Smooth muscle cell of the brain vasculature (primary cell): Measurements from ENCODE around the gene ANKRD9.

Experiments
- DNase-seq: peaks from one replicate; pipeline ENCODE4 v3.0.0-alpha.2; 2012; ENCODE audit warnings: low read depth, low spot score

Gene ANKRD9

DNA sequence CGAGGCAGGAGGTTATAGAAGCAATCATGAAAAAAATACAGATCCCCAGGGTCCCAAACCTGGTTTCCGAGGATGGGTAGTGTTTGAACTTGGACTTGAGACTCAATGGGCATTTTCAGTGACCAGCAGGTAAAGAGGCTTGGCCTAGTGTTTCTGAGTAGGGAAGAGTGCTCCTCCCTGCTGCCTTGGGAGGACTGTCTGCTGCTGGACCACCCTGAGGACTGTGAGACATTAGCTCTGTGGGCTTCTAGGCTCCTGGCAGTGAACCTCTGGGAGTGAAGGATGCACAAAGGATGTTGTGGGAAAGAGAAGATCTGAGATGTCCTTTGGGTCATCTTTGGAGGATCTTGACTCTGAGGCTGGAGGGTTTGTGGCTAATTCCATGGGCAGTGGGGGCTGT lies 30.5 kb downstream of the ANKRD9 start:
- no peak for DNase-seq

DNA sequence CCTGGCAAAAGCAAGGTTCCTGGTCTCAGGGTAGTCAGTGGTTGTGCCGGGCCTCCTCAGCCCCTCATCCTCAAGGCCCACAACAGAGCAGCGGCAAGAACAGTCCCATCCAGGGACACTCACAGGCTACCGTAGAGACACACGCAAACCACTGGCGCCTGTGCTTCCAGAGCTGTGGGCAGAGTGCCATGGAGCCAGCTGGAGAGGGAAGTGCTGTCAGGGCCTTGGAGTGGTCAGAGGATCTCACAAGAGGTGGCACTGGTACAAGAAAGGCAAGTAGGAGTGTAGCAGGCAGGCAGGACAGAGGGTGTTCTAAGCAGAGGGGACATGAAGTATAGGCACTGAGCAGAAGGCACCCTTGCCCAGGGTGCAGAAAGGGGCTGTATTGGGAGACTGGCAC lies 34.6 kb downstream of the ANKRD9 start:
- DNase-seq, result no peak

DNA sequence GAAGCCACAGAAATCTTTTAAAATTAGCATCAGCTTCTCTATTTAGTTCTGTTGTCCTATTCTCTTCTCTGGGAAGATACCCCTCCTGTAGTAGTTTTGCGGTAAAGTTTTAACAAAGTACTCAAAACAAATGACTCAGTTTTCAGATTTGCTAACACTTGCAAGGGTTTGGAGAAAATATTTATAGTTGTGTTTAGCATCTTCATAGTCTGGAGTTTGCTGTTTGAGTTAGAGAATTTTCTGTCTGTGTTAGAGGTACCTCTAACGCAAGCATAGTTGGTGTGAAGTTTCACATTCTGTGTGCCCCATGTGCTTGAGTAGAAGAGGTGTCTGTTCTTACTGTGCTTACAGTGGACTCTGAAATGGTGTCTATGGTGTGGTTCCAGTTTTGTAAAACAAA lies 36.0 kb downstream of the ANKRD9 start:
- no peak for DNase-seq

DNA sequence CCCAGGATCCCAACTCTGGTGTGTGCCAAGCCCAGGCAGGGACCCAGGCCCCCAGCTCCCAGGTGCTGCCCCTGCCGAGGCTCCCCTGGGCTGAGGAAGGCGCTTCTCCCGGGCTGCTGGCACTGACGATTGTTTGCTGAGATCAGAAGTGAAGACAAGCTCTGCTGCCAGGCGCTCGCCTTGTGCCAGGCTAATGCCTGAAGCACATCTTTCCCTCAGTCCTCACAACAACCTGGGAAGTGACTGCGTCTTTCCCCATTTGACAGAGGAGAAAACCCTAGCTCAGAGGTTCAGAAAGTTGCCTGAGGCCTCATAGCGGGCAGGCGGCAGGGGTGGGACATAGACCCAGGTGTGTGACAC lies 36.8 kb downstream of the ANKRD9 start:
- DNase-seq, result no peak

DNA sequence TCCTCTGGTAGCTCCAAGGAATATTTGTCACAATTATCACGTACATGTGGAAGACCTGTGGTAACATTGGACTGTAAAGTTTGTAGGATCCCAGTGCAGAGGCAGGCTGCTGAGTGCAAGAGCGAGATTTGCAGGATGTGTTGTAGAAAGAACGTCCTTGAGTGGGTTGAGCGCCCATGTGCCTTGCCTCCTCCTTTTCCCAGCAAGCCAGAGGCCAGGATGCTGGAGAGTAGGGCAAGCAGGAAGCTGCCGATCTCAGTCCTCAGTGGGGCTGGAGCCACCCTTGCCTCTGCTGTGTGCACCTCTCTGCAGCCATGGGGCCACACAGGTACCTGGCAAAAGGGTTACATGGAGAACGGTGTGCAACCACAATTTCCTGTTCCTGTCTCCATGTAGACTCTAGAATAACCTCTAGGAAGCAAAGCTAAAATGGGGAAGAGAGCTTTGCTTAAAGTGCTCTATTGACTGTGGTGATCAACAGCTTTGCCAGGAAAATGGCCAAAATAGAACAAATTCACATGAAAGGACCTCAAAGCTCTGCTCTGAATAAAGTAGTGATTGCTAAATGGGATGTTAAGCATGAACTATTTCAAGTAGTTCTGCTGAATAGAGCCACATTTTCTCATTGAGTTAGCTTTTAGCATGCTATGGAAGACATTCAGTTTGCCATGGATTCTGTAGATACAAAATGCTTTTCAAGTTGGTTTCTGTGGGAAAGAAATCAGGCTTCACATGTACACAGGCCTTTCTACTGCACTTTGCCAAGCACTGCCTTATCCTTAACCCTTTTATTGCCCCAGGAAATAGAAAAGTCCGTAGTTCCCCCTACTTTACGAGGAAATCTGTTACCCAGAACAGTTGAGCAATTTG lies 37.4 kb downstream of the ANKRD9 start:
- DNase-seq, result no peak

DNA sequence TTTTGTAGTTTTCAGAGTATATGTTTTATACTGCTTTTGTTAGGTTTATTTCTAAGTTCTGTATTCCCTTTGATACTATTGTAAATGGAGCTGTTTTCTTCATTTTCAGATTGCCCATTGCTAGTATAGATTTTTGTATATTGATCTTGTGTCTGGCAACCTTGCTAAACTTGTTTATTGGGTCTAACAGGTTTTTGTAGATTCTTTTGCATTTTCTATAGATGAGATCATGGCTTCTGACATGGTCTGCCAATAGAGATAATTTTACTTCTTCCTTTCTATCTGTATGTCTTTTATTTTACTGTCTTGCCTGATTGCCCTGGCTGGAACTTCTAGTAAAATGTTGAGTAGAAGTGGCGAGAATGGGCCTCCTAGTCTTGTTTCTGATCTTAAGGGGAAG lies 40.3 kb downstream of the ANKRD9 start:
- DNase-seq, result no peak

DNA sequence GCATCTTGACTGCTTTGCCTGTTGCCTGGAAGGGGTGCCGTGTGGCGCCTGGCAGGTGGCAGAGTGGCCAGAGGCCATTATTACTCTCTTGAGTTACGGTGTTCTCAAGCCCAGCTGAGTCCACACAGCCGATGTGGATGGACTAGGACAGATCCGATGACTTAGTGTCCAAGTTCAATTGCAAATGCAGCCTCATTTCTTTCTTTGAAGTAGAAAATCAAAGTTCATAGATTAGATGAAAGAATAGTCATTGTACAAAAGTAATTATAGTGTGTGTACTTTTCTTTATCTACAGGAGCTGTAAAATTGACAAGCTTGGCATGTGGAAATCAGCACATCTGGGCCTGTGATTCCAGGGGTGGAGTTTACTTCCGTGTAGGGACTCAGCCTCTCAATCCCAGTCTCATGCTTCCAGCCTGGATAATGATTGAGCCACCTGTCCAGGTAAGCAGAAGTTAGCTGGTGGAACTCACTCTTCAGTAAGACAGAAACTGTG lies 44.7 kb downstream of the ANKRD9 start:
- no peak for DNase-seq

DNA sequence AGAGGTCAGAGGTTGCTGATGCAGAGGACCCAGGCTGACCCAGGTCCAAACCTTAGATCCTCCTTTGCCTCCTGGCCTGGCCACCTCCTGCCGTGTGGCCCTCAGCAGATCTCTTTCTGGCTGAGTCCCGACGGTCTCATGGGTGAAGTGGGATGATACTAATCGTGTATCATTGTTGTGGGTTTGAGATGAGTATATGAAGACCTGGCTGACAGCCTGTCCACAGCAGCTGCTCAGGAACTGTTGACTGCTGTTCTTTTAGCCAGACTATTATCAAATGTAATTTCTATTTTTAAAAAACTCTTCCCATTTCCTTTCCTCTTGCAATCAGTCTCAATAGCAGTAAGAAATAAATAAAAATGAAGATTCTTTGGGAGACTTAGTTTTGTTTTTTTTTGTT lies 45.6 kb downstream of the ANKRD9 start:
- DNase-seq, result no peak

DNA sequence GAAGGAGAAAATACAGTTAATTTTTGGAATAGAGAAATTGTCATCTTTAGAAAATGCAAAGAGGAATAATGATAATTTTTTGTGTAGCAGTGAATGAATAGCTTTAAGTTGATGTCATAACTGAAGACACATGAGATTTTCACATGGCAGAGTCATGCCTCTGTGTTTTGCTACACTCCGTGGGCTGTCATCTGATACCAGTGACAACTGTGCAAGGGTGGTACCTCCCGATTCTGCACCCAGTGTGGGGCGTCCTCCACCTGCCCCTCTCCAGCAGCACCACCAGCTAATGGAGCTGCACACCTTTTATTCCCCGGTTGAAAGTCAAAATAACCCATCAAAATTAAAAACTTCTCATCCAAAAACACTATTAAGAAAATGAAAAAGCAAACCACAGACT lies 47.2 kb downstream of the ANKRD9 start:
- no peak for DNase-seq

DNA sequence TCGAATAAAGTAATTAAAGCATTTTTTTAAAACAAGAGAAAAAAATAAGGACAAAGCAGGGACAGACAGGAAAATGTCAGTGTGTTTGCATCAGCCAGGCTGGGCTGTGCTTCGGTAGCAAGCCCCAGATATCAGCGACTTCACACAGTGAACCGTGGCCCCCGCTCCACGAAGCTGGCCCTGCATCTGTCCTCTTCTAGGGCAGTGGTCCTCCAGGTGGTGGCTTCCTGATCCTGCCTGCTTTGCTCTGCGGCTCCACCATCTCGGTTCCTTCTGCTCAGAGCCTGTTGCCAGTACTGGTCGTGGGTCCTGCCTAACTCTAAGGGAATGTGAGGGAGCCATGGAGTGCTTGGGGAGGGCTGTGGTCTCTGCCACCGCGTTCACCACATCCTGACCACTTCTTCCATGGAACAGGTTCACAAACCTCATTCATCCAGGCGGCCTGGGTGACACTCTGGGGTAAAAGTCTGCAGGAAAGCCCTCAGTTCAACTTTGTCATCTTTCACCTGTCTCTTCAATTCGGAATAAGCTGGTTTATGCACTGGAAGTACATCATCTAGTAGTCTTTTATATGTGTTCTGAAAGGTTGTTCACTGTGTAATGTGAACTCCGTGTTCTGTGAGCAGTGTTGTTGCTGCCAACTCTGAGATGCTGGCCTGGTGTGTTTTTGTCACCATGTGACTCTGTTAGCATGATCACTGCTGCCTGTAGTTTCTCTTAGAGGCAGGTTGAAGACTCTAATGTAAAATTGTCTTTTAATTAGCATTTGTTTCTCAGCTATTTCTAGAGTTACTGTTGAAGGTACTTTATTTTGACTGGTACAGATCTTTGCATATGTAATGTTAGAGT lies 47.9 kb downstream of the ANKRD9 start:
- no peak for DNase-seq

DNA sequence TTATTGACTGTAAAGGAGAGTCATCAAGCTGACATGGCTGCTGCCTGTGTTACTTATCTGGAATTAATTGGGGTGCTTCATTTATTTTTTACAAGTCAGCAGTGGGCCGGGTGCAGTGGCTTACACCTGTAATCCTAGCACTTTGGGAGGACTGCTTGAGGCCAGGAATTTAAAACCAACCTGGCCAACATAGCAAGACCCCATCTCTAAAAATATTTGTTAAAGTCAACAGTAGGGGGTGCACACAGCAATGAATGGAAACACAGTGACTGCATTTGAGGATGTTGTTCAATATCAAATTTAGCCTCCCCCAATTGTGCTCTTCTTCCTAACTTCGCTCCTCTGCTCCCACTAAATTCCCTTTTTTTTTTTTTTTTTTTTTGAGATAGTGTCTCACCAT lies 52.1 kb downstream of the ANKRD9 start:
- no peak for DNase-seq

DNA sequence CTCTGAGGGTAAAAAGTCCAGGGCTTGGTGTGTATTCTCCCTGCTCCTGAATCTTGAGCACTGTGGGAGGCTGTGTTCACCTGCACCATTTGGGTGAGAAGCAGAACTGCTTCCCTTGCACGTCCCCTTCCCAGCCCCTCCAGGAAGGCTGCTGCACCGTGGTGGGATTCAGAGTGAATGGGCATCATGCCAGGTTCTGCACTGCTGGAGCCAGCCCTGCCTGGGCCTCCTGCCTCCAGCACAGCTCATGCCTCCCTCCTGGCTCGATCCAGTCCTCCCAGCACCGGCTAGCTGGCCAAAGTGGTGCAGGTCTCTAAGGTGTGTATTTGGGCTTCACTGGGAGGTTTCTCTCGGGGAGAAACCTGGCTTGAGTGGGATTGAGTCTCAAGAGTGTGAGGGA lies 54.9 kb downstream of the ANKRD9 start:
- DNase-seq, result no peak

DNA sequence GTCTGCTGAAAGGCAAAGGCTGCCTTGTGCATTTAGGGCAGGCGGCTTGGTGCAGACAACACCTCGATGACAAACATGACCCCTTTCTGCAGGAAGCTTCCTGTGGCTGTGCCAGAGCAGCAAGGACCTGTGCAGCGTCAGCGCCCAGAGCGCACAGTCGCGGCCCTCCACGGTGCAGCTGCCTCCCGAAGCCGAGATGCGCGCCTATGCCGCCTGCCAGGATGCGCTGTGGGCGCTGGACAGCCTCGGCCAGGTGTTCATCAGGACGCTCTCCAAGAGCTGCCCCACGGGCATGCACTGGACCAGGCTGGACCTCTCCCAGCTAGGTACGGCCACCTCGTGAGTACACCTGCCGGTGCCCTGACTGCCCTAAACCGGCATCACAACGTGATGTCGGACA lies 57.3 kb downstream of the ANKRD9 start:
- no peak for DNase-seq
